ENCODE data around the gene EPHB1.

- TF ChIP-seq CTCF (IDR thresholded peaks at IDR 0.05): no peak
- no peak for TF ChIP-seq POLR2A (IDR thresholded peaks at IDR 0.05)
These were observed 347.5 kb downstream of the EPHB1 start for GRCh38 chr3:135142530-135142929.

Data from esophagus squamous epithelium (tissue), 4 donors.